Measurements from ENCODE around the gene APOL2. TPM values are rescaled to one million over a fixed set of nuclear protein-coding genes. Genes with fewer than 3 reads are reported as not detected.
"Not testable (repeated sequence)": the region's sequence is repeated elsewhere in the genome, so short reads cannot be mapped to it uniquely, and the experiment has no call there.

Gene APOL2
- polyA plus RNA-seq, 6 donors from 2014 or later = 5.9 to 11.8 (median 8.0) TPM

DNA sequence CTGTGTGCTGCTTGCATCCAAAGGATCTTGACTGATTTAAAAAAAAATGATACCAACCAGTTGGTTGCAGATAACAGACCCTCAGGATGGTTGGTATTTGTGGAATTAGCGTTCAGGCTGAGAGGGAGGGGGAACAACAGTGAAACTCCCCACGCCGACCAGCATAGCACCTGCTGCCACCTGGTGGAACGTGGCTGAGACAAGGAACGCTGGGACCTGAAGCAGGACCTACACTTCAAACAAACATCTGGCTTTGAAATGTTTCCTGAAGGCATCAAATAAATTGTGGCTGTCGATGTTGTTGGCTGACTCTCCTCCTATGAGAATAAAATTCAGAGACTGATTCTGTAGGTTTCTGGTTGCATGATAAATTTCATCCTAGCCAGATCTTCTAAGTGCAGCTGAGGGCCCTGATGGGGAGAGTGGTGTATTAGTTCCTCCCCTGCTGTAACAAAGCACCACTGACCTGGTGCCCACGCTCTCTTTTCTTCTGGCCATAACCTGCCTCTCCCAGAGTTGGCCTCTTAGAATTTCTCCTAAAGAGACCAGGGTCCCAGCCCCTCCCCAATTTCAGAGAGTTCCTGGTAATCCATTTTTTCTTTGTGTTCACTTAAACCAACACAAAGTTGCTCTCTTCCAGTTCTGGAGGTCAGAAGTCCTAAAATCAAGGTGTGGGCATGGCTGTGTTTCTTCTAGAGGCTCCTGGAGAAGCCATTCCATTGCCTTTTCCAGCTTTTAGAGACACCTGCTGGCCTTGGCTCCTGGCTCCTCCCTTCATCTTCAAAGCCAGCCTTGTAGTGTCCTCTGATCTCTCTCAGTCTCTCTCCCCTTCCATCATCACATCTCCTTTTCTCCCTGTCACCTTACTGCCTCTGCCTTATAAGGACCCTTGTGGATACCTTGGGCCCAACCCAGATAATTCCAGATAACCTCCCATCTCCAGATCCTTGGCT lies 17.3 kb downstream of the APOL2 start:
- Mint-ChIP-seq H3K4me1 (peaks cover 5 to 10% (median 6%) of the 10 kb centered on the region in 3 donors), H3K36me3 (no peaks in the 10 kb centered on the region), H3K4me3 (peak overlapping the region in 2 of 8 donors; percentile 54 to 55), H3K9me3 (no peaks in the 10 kb centered on the region), H3K27ac (peak overlapping the region in 3 of 6 donors; percentile 78 to 96 (median 89)), H3K27me3 (peaks cover 0 to 27% (median 4%) of the 10 kb centered on the region in 3 donors)
- ATAC-seq (ENCODE audit: low read depth in 2 of 2) = peak; percentile 58 to 82
- no peak for DNase-seq

DNA sequence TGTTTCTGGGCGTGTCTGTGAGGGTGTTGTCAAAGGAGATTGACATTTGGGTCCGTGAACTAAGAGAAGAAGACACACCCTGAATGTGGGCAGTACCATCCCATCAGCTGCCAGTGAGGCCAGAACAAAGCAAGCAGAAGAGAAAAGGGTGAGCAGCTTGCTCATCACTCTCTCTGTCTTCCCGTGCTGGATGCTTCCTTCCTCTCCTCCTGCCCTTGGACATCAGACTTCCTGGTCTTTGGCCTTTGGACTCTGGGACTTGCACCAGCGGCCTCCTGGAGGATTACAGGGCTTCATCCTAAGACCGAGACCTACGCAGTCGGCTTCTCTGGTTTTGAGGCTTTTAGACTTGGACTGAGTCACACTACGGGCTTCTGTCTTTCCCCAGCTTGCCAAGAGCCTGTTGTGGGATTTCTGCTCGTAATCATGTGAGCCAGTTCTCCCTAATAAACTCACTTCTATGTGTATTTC lies 18.8 kb downstream of the APOL2 start:
- Mint-ChIP-seq H3K9me3 (no peaks in the 10 kb centered on the region), H3K36me3 (no peaks in the 10 kb centered on the region), H3K27me3 (peaks cover 4 to 35% (median 6%) of the 10 kb centered on the region in 3 donors), H3K27ac (no peak overlapping the region), H3K4me1 (peaks cover 5 to 10% (median 6%) of the 10 kb centered on the region in 3 donors), H3K4me3 (no peak overlapping the region)
- DNase-seq = no peak
- no peak for ATAC-seq (ENCODE audit: low read depth in 2 of 2)

DNA sequence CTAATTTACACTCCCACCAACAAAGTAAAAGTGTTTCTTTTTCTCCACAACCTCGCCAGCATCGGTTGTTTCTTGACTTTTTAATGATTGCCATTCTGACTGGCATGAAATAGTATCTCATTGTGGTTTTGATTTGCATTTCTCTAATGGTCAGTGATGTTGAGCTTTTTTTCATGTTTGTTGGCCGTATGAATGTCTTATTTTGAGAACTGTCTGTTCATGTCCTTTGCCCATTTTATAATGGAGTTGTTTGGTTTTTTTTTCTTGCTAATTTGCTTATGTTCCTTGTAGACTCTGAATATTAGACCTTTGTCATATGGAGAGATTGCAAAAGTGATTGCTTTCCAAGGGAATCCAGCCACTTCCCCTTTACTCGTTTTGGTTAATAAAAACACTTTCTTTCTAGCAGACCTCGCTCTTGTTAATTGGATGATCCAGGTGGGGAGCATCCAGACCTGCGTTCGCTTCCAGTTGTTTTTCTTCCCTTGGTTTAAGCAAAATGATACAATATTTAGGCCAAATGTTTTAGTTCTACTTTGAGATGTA lies 20.6 kb downstream of the APOL2 start:
- ATAC-seq (ENCODE audit: low read depth in 2 of 2) = no peak
- Mint-ChIP-seq H3K27ac (peak overlapping the region in 1 of 6 donors; percentile 60), H3K27me3 (peaks cover 4 to 36% (median 12%) of the 10 kb centered on the region in 3 donors), H3K36me3 (no peaks in the 10 kb centered on the region), H3K4me1 (peaks cover 6 to 10% (median 6%) of the 10 kb centered on the region in 3 donors), H3K4me3 (no peak overlapping the region), H3K9me3 (no peaks in the 10 kb centered on the region)
- DNase-seq = no peak

DNA sequence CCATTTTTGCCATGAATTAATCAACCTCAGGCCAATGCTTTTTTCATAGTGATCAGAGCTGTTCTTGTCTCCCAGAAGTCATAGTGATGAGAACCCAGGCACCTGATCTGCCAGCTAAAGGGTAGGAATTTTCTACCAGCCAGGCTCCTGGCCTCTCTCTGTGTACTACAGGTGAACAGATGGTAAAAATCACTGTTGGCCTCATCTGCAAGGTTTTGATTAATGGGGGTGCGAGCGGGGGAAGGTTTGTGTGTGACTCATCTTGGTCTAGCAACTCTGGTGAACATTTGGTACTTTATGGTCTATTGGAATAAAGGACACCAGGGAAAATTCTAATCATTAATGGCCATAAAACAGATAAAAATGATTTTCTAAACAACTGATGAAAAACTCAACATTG lies 23.3 kb downstream of the APOL2 start:
- no peak for DNase-seq
- H3K4me1 Mint-ChIP-seq = peaks cover 13 to 29% (median 14%) of the 10 kb centered on the region in 3 donors
- H3K27me3 Mint-ChIP-seq = peaks cover 4 to 40% (median 20%) of the 10 kb centered on the region in 3 donors
- ATAC-seq (ENCODE audit: low read depth in 2 of 2) = no peak
- H3K4me3 Mint-ChIP-seq = no peak overlapping the region
- H3K9me3 Mint-ChIP-seq = peaks cover 0 to 2% (median 0%) of the 10 kb centered on the region in 7 donors
- no peak overlapping the region for H3K27ac Mint-ChIP-seq
- H3K36me3 Mint-ChIP-seq = no peaks in the 10 kb centered on the region

DNA sequence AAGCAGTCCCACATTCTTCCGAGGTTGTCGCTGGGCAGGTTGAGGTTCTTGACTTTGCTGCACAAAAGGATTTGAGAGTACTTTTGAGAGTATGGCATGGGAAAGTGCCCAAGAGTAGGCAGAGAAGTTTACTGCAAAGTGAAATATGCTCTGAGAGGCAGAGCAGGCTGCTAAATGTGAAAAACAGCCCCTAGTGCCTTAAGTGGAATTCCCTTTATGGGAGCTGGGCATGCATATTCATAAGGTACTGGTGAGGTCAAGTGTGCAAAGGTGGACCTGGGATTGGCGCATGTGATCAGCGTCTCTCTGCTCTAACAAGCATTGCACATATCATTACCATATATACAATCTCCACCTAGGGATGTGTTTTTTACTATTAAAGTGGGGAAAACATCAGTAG lies 25.7 kb downstream of the APOL2 start:
- DNase-seq = no peak
- ATAC-seq (ENCODE audit: low read depth in 2 of 2) = no peak
- Mint-ChIP-seq H3K27me3 (peaks cover under 1 to 26% (median 20%) of the 10 kb centered on the region in 3 donors), H3K4me3 (no peak overlapping the region), H3K9me3 (peaks cover 0 to 21% (median 13%) of the 10 kb centered on the region in 7 donors), H3K36me3 (peaks cover 0 to 9% of the 10 kb centered on the region in 2 donors), H3K4me1 (peaks cover 13 to 46% (median 14%) of the 10 kb centered on the region in 3 donors), H3K27ac (no peak overlapping the region)

DNA sequence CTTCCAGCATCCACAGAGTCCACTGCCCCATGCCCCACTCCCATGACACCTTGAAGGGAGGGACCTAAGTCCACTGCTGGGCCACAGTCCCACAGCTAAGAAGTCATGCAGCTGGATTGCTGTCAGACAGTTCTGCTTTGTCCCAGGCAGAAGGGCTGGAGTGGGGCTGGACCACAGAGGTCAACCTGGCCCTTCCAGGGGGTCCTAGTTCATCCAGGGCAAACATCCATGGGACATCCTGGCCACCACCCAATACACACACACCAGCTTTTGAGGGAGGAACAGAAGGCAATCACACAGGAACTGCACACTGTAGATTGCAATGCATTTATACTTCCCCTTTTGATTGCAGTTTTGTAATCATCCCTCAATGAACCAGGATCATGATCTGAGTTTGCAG lies 26.4 kb downstream of the APOL2 start:
- H3K36me3 Mint-ChIP-seq = peaks cover 0 to 10% of the 10 kb centered on the region in 2 donors
- H3K27me3 Mint-ChIP-seq = peaks cover 0 to 21% (median 20%) of the 10 kb centered on the region in 3 donors
- peaks cover 0 to 22% (median 13%) of the 10 kb centered on the region in 7 donors for H3K9me3 Mint-ChIP-seq
- no peak overlapping the region for H3K4me3 Mint-ChIP-seq
- peak overlapping the region in 1 of 6 donors; percentile 75 for H3K27ac Mint-ChIP-seq
- ATAC-seq (ENCODE audit: low read depth in 2 of 2) = no peak
- DNase-seq = no peak
- peaks cover 13 to 46% (median 14%) of the 10 kb centered on the region in 3 donors for H3K4me1 Mint-ChIP-seq

DNA sequence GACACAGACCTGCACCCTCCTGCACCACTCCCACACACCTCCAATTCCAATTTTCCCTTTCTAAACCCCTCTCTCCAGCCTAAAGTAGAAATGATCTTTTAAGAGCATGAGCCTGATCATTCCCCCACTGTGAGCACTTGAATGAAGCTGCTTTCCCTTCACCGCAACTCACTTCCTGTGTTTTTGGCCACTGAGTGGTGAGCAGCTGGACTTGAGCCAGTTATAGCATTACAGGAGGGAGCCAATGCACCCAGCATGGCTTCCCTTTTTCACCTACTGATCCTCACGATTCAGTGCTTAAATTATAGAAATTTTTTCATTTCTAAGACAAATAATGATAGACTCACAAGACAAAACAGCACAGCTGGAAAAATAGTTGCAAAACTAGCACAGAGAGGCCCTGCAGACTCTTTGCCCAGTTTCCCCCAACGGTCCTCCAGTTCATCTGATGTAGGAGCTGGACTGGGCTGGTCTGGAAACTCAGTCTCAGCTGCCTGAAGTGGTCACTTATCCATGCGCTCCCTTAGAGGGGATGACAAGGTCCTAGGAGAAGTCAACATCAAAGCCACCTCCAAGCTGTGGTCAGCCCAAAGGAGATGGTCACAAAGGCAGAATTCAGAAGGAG lies 28.0 kb downstream of the APOL2 start:
- Mint-ChIP-seq H3K27me3 (peaks cover 0 to 20% (median 11%) of the 10 kb centered on the region in 3 donors), H3K27ac (peak overlapping the region in 2 of 6 donors; percentile 59 to 80), H3K36me3 (peaks cover 0 to 10% of the 10 kb centered on the region in 2 donors), H3K4me3 (peak overlapping the region in 1 of 8 donors; percentile 14), H3K9me3 (peaks cover 0 to 22% (median 13%) of the 10 kb centered on the region in 7 donors), H3K4me1 (peaks cover 13 to 58% (median 14%) of the 10 kb centered on the region in 3 donors)
- no peak for ATAC-seq (ENCODE audit: low read depth in 2 of 2)
- DNase-seq = no peak

DNA sequence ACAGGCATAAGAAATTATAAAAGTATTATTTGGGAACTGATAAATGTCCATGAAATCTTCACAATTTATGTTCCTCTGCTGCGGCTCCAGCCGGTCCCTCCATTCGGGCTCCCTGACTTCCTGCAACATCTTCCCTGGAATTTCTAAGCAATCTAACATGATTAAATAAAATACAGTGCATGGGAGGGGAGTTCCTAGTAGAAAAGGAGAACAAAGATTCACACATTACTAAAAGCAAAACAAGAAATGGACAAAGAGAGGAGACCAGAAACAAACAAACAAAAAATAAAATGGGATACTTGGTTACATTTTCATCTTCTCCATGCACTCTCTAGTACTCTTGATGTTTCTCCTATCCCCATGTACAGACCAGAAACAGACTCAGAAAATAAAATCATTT lies 29.1 kb downstream of the APOL2 start:
- Mint-ChIP-seq H3K27me3 (peaks cover 0 to 11% (median 4%) of the 10 kb centered on the region in 3 donors), H3K4me1 (peaks cover 18 to 69% (median 19%) of the 10 kb centered on the region in 3 donors), H3K36me3 (peaks cover 0 to 10% of the 10 kb centered on the region in 2 donors), H3K9me3 (peaks cover 0 to 22% (median 13%) of the 10 kb centered on the region in 7 donors), H3K4me3 (no peak overlapping the region), H3K27ac (peak overlapping the region in 2 of 6 donors; percentile 21 to 65)
- ATAC-seq (ENCODE audit: low read depth in 2 of 2) (no peak), DNase-seq (no peak)

DNA sequence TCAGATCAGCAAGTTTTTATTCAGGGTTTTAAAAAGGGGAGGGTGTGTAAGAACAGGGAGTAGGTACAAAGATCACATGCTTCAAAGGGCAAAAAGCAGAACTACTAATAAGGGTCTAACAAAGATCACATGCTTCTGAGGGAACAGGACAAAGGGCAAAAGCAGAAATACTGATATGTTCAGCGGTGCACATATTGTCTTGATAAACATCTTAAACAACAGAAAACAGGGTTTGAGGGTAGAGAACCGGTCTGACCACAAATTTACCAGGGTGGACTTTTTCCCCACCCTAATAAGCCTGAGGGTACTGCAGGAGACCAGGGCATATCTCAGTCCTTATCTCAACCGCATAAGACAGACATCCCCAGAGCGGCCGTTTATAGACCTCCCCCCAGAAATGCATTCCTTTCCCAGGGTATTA lies 29.8 kb downstream of the APOL2 start:
- Mint-ChIP-seq H3K36me3 (peaks cover 0 to 10% of the 10 kb centered on the region in 2 donors), H3K9me3 (peaks cover 0 to 22% (median 13%) of the 10 kb centered on the region in 7 donors), H3K27me3 (peaks cover 0 to 10% (median 8%) of the 10 kb centered on the region in 3 donors), H3K4me1 (peaks cover 18 to 76% (median 19%) of the 10 kb centered on the region in 3 donors), H3K27ac (peak overlapping the region in 1 of 6 donors; percentile 57), H3K4me3 (peak overlapping the region in 2 of 8 donors; percentile 29 to 51)
- not testable (repeated sequence) for ATAC-seq (ENCODE audit: low read depth in 2 of 2); DNase-seq

DNA sequence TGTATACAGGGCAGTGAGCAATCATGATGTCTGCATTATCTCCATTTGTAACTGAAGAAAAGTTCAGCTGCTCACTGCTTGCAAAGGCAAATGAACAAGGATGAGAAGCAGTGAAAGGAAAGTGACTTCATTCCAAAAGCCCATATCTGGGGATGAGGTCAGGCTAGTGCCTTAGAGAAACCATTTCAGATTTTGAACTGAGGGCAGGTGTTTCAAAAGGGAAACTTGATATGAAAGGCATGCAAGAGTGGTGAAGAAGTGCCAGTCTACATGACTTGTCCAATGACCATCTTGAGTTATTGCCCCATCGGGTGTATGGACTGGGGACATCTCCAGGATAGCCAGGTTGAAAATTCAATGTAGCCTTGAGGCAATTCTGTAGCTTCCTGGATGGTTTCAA lies 30.4 kb downstream of the APOL2 start:
- peak overlapping the region in 1 of 6 donors; percentile 57 for H3K27ac Mint-ChIP-seq
- H3K4me1 Mint-ChIP-seq = peaks cover 18 to 81% (median 19%) of the 10 kb centered on the region in 3 donors
- peaks cover 0 to 22% (median 13%) of the 10 kb centered on the region in 7 donors for H3K9me3 Mint-ChIP-seq
- H3K27me3 Mint-ChIP-seq = peaks cover 0 to 16% (median 11%) of the 10 kb centered on the region in 3 donors
- peaks cover 0 to 10% of the 10 kb centered on the region in 2 donors for H3K36me3 Mint-ChIP-seq
- ATAC-seq (ENCODE audit: low read depth in 2 of 2) (no peak), DNase-seq (no peak)
- H3K4me3 Mint-ChIP-seq = peak overlapping the region in 1 of 8 donors; percentile 51

DNA sequence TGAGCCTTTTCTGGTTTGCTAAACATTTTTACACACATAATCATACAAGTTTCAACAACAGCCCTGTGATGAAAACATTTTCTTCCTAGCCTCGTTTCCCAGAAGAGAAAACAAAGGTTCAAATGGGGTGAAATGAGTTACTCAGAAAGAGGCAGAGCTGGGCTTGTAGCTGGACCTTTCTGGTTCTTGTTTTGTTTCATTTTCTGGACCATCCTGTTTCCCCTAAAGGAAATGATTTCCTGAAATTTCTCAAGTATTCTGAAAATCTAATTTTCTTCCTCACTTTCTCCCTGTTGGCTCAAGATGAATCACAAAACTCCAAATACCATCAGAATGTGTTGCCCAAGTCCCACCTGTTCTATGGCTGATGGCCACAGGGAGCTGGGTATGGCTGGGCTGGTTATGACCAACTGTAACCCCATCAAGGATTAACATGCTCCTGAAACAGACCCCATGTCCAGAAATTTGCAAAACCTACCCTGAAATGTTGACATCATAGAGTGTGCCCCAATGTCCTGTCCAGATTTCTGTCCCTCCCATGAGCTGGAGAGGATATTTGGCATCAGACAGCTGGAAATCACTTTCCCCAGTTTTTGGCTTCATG lies 31.1 kb downstream of the APOL2 start:
- peaks cover 0 to 10% of the 10 kb centered on the region in 2 donors for H3K36me3 Mint-ChIP-seq
- ATAC-seq (ENCODE audit: low read depth in 2 of 2) = no peak
- no peak overlapping the region for H3K27ac Mint-ChIP-seq
- no peak overlapping the region for H3K4me3 Mint-ChIP-seq
- H3K9me3 Mint-ChIP-seq = peaks cover 0 to 22% (median 13%) of the 10 kb centered on the region in 7 donors
- peaks cover 0 to 16% (median 9%) of the 10 kb centered on the region in 3 donors for H3K27me3 Mint-ChIP-seq
- peaks cover 15 to 75% (median 18%) of the 10 kb centered on the region in 3 donors for H3K4me1 Mint-ChIP-seq
- no peak for DNase-seq

DNA sequence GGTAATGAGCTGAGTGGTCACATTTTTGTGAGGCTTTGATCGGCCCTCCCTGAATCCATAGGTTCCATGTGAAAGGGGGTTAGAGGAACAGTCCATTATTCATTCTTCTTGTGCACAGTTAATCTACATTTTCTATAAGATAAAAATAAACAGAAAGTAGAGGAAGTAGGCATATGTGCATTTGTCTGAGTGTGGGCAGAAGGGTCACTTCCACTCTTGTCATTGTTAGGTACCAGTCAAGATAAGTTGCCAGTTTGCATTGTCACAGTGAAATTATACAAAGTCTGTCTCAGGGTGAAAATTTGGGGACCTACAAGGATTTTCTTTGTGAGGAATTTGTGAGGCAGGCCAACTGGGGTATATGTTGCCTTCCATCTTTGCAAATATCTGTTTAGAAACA lies 33.1 kb downstream of the APOL2 start:
- H3K27ac Mint-ChIP-seq = peak overlapping the region in 1 of 6 donors; percentile 91
- H3K27me3 Mint-ChIP-seq = peaks cover 0 to 12% (median 10%) of the 10 kb centered on the region in 3 donors
- no peak for ATAC-seq (ENCODE audit: low read depth in 2 of 2)

More for the DNA sequence above, 33.1 kb downstream of the APOL2 start:
- DNase-seq = no peak
- Mint-ChIP-seq H3K4me3 (peak overlapping the region in 1 of 8 donors; percentile 31), H3K4me1 (peaks cover 5 to 55% (median 8%) of the 10 kb centered on the region in 3 donors), H3K9me3 (peaks cover 0 to 22% (median 13%) of the 10 kb centered on the region in 7 donors), H3K36me3 (peaks cover 0 to 10% of the 10 kb centered on the region in 2 donors)
